ENCODE measurements around the gene PRMT3. TPM values are rescaled to one million over a fixed set of nuclear protein-coding genes. Genes with fewer than 3 reads are reported as not detected.
"Not testable (repeated sequence)": the region's sequence is repeated elsewhere in the genome, so short reads cannot be mapped to it uniquely, and the experiment has no call there.

Gene PRMT3
- total RNA-seq, 2 experiments from 2014 or later: 14.9 to 15.6 TPM

DNA sequence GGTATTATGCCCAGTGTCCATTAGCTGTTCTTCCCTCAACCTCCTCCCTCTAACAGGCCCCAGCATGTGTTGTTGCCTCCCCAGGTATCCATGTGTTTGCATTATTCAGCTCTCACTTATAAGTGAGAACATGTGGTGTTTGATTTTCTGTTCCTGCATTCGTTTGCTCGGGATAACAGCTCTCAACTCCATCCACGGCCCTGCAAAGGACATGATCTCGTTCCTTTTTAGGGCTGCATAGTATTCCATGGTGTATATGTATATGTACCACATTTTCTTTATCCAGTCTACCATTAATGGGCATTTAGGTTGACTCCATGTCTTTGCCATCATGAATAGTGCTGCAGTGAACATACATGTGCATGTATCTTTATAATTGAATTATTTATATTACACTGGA, 82.8 kb downstream of the PRMT3 start:
- no peak overlapping the region for H3K4me3 Mint-ChIP-seq
- no peaks in the 10 kb centered on the region for H3K27me3 Mint-ChIP-seq
- peaks cover 35% of the 10 kb centered on the region for H3K36me3 Mint-ChIP-seq (ENCODE audit: low read depth)
- H3K4me1 Mint-ChIP-seq: peaks cover 7% of the 10 kb centered on the region
- no peak for DNase-seq
- ChIA-PET CTCF (no interaction called here), POLR2A (no interaction called here)
- no peaks in the 10 kb centered on the region for H3K9me3 Mint-ChIP-seq
- H3K27ac Mint-ChIP-seq: no peak overlapping the region

DNA sequence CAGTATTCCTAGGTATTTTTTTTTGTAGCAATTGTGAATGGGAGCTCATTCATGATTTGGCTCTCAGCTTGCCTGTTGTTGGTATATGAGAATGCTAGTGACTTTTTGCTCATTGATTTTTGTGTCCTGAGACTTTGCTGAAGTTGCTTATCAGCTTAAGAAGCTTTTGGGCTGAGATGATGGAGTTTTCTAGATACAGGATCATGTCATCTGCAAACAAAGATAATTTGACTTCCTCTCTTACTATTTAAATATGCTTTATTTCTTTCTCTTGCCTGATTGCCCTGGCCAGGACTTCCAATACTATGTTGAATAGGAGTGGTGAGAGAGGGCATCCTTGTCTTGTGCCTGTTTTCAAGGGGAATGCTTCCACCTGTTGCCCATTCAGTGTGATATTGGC, 84.4 kb downstream of the PRMT3 start:
- CTCF ChIA-PET, H3K27me3 Mint-ChIP-seq, H3K27ac Mint-ChIP-seq, POLR2A ChIA-PET, DNase-seq, H3K9me3 Mint-ChIP-seq, H3K4me3 Mint-ChIP-seq, H3K4me1 Mint-ChIP-seq: not testable (repeated sequence)
- H3K36me3 Mint-ChIP-seq (ENCODE audit: low read depth): peaks cover 33% of the 10 kb centered on the region

DNA sequence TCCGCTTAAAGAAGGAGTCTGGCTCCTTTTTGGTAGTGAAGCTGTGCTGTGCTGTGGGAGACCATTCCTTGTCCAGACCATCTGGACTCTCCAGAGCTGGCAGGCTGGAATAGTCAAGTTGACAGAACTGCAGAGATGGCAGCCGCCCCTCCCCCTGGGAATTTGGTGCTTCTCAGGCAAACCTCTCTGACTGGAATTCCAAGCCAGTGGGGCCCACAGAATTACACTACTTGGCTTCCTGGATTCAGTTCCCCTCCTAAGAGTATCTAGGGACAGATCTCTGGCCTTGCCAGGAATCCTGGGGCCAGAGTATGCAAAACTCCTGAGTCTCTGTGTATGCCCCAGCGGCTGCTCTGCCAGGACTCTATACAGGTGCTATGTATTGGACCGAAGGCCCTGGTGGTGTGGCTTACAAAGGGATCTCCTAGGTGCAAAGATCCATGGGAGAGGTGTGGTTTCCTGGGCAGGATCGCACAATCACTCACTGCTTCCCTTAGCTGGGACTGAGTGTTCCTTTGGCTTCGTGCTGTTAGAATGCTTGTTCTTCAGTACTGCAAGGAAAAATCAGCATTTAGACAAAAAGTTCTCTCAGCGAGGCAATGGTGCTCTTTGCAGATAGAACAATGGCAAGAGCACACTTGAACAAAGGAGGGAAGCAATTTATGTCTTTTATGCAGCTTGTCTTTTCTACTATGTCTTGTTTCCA, 86.8 kb downstream of the PRMT3 start:
- H3K9me3 Mint-ChIP-seq: no peaks in the 10 kb centered on the region
- H3K27me3 Mint-ChIP-seq: no peaks in the 10 kb centered on the region
- no peak overlapping the region for H3K27ac Mint-ChIP-seq
- H3K36me3 Mint-ChIP-seq (ENCODE audit: low read depth): peaks cover 31% of the 10 kb centered on the region
- no peak for DNase-seq
- H3K4me3 Mint-ChIP-seq: no peak overlapping the region
- peaks cover 18% of the 10 kb centered on the region for H3K4me1 Mint-ChIP-seq
- ChIA-PET POLR2A (no interaction called here), CTCF (no interaction called here)

DNA sequence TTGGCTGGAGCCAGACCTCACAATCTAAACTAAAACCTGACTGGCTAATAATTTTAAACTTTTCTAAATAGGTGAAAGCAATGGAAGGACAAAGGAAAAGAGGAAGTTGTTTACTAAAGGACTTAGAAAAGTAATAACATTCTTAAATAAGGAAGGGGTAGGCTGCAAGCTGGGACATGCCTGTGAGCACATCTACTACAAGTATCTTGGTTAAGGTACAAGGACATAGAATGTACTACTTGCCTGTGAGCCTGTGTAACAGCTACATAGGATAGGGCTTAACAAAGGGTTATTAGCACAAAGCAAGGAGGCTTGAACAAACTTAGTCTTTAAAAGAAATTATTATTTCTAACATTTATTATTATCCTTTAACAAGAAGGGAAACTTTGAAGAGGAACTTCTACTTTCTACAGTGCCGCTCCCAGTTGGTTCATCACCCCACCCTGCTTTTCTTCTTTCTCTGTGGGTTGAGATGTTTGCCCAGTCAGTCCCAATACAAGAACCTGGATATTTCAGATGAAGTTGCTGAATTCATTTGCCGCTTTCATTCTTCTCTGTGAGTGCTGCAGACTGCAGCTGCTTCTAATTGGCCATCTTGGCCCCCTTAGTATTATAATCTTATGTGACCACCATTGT, 87.5 kb downstream of the PRMT3 start:
- H3K36me3 Mint-ChIP-seq (ENCODE audit: low read depth): peaks cover 38% of the 10 kb centered on the region
- H3K4me3 Mint-ChIP-seq: no peak overlapping the region
- H3K27me3 Mint-ChIP-seq: no peaks in the 10 kb centered on the region
- H3K9me3 Mint-ChIP-seq: no peaks in the 10 kb centered on the region
- CTCF ChIA-PET: no interaction called here
- H3K4me1 Mint-ChIP-seq: peaks cover 18% of the 10 kb centered on the region
- POLR2A ChIA-PET: no interaction called here
- DNase-seq: no peak
- H3K27ac Mint-ChIP-seq: no peak overlapping the region

DNA sequence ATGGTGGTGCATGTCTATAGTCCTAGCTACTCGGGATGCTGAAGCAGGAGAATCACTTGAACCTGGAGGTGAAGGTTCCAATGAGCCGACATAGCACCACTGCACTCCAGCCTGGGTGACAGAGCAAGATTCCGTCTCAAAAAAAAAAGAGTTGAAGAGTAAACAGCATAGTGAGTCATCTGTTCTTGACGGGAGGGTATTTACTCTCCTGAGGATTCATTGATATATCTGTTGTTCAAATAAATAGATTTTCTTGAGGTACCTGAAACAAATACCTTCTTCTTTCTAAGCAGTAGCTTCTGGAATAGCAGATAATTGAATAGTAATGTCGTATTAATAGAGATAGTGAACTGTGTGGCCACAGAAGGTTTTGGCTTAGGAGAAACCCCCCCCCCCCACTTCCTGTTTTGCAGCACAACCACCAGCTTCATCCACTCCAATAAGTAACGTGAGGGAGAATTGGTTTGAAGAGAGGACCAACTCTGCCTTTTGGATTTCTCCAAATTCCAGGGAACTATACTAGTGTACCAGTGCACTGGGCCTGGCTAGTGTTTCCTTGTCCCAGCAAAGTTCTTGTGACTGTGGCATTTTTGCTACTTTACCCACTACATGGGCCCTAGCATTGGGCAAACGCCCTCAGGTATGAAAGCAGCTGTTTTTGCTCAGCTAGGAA, 90.0 kb downstream of the PRMT3 start:
- H3K27me3 Mint-ChIP-seq: no peaks in the 10 kb centered on the region
- no peak overlapping the region for H3K4me3 Mint-ChIP-seq
- CTCF ChIA-PET: no interaction called here
- H3K9me3 Mint-ChIP-seq: no peaks in the 10 kb centered on the region
- POLR2A ChIA-PET: no interaction called here
- H3K4me1 Mint-ChIP-seq: peaks cover 18% of the 10 kb centered on the region
- no peak for DNase-seq
- H3K36me3 Mint-ChIP-seq (ENCODE audit: low read depth): peaks cover 22% of the 10 kb centered on the region
- H3K27ac Mint-ChIP-seq: no peak overlapping the region

GRCh38 chr11:20479513-20479912, 92.0 kb downstream of the PRMT3 start:
- no peak for DNase-seq
- H3K27me3 Mint-ChIP-seq: no peaks in the 10 kb centered on the region
- POLR2A ChIA-PET: no interaction called here
- no peak overlapping the region for H3K4me3 Mint-ChIP-seq
- H3K36me3 Mint-ChIP-seq (ENCODE audit: low read depth): peaks cover 21% of the 10 kb centered on the region
- CTCF ChIA-PET: no interaction called here
- no peaks in the 10 kb centered on the region for H3K9me3 Mint-ChIP-seq
- no peak overlapping the region for H3K27ac Mint-ChIP-seq
- H3K4me1 Mint-ChIP-seq: peaks cover 15% of the 10 kb centered on the region

DNA sequence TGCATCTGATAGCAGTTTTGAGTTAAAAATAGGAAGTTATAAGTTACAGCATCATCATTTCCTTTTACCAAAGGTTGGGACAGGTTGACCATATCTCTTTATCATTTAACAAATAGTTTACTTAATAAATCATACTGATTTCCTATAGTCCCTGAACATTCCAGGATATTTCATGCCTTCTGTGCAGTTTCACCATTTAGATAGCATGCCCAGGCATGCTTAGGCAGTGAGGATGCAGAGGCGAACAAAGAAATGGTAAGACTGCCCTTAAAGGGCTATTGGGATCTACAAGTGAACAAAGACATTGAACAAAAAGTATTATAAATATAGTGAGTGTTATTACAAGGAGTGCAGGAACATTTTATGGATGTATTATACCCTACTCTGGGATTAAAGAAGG, 96.4 kb downstream of the PRMT3 start:
- H3K27me3 Mint-ChIP-seq: no peaks in the 10 kb centered on the region
- DNase-seq: no peak
- ChIA-PET CTCF (no interaction called here), POLR2A (no interaction called here)
- no peaks in the 10 kb centered on the region for H3K4me1 Mint-ChIP-seq
- no peak overlapping the region for H3K27ac Mint-ChIP-seq
- H3K9me3 Mint-ChIP-seq: no peaks in the 10 kb centered on the region
- no peak overlapping the region for H3K4me3 Mint-ChIP-seq
- peaks cover 16% of the 10 kb centered on the region for H3K36me3 Mint-ChIP-seq (ENCODE audit: low read depth)

DNA sequence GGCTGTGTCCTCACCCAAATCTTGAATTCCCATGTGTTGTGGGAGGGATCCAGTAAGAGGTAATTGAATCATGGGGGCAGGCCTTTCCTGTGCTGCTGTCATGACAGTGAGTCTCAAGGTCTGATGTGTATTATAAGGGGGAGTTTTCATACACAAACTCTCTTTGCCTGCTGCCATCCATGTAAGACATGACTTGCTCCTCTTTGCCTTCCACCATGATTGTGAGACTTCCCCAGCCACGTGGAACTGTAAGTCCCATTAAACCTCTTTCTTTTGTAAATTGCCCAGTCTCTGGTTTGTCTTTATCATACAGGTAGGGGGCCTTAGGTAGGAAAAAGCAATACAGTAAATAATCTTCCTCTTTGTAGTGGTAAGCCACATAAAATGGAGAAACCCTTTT, 96.9 kb downstream of the PRMT3 start:
- H3K27me3 Mint-ChIP-seq, H3K27ac Mint-ChIP-seq, DNase-seq, H3K4me1 Mint-ChIP-seq, H3K4me3 Mint-ChIP-seq, H3K9me3 Mint-ChIP-seq, POLR2A ChIA-PET, CTCF ChIA-PET: not testable (repeated sequence)
- peaks cover 16% of the 10 kb centered on the region for H3K36me3 Mint-ChIP-seq (ENCODE audit: low read depth)

- Mint-ChIP-seq H3K27ac (no peak overlapping the region), H3K27me3 (no peaks in the 10 kb centered on the region), H3K9me3 (no peaks in the 10 kb centered on the region), H3K4me3 (no peak overlapping the region), H3K36me3 (ENCODE audit: low read depth) (peaks cover 2% of the 10 kb centered on the region), H3K4me1 (no peaks in the 10 kb centered on the region)
- ChIA-PET POLR2A (no interaction called here), CTCF (no interaction called here)
- no peak for DNase-seq
These were observed 100.8 kb downstream of the PRMT3 start for GRCh38 chr11:20488352-20488751.

DNA sequence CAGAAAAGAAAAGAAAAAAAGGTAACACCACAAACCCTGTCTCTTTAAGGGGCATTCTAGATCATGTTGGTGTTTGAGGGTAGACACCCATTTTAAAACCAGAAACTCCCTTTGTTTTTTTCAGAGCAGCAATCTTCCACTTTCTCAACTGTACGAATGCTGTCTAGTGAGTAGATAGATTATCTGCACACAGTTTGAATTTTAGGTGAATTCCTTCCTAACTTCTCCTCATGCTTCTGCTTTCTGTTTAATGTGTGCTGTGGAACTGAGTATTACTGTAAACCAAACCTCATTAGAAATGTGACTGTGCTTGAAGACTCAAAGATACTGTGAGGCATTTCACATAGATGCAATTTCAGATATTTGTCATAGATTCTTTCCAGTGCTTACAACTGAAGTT, 102.4 kb downstream of the PRMT3 start:
- no peaks in the 10 kb centered on the region for H3K4me1 Mint-ChIP-seq
- no peaks in the 10 kb centered on the region for H3K9me3 Mint-ChIP-seq
- no peak for DNase-seq
- ChIA-PET CTCF (no interaction called here), POLR2A (no interaction called here)
- H3K4me3 Mint-ChIP-seq: no peak overlapping the region
- no peak overlapping the region for H3K27ac Mint-ChIP-seq
- no peaks in the 10 kb centered on the region for H3K27me3 Mint-ChIP-seq
- H3K36me3 Mint-ChIP-seq (ENCODE audit: low read depth): peaks cover 7% of the 10 kb centered on the region

DNA sequence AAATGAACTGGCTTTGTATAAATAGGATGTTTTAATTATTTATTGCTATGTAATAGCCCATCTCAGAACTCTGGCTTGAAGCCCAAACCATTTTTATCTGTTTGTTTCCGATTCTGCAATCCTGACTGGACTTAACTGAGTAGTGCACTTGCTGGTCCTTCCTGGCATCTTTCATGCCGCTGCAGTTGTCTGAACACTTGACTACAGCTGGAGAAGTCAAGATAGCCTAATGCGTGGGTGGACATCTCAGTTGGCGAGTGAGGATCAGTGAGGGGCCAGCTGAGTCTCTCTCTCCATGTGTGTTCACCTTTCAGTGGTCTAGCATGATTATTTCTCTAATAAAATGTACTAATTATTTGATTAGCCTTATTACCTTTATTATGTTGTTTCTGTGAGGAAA, 105.8 kb downstream of the PRMT3 start:
- no peaks in the 10 kb centered on the region for H3K9me3 Mint-ChIP-seq
- no peak overlapping the region for H3K4me3 Mint-ChIP-seq
- peaks cover 19% of the 10 kb centered on the region for H3K36me3 Mint-ChIP-seq (ENCODE audit: low read depth)
- CTCF ChIA-PET: no interaction called here
- no peak for DNase-seq
- H3K27me3 Mint-ChIP-seq: no peaks in the 10 kb centered on the region
- H3K4me1 Mint-ChIP-seq: no peaks in the 10 kb centered on the region
- POLR2A ChIA-PET: no interaction called here
- H3K27ac Mint-ChIP-seq: no peak overlapping the region

DNA sequence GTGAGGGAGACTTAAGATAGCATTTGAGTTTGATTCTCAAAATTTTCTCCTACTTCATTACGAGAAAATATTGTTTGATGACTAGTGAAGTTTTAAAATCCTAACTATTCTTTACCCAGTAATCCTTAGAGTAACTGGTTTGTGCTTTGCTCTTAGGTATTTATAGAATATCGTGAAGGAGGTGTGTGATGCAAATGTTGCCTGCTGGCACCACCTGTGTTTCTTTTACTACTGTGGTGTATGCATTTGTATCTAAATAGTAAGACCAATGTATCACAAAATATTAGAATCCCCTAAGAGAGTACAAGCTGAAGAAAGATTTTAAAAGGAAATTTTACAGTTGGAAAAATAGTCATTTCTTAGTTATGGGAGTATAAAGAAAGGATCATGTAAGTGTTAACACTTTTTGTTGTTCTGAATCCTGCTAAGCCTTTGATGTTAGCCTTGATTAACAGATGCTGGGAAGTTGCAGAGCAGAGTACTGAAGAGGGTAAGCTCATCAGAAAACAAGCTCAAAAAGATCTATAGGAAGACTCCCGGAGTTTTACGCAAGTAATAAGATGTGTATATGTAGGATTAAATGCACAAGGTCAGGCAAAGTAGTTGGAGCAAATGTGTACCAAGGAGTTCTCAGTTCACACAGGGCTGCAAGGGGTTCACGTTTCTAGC, 109.7 kb downstream of the PRMT3 start:
- Mint-ChIP-seq H3K36me3 (ENCODE audit: low read depth) (peaks cover 26% of the 10 kb centered on the region), H3K4me3 (no peak overlapping the region), H3K27me3 (no peaks in the 10 kb centered on the region), H3K9me3 (no peaks in the 10 kb centered on the region), H3K27ac (no peak overlapping the region), H3K4me1 (peaks cover 6% of the 10 kb centered on the region)
- DNase-seq: no peak
- CTCF ChIA-PET: no interaction called here
- POLR2A ChIA-PET: interaction anchor here (1.6 kb wide), 1 partner anchor 14 kb away, joined by 4 read pairs; no protein-coding TSS in a partner anchor

- no peak for DNase-seq
- Mint-ChIP-seq H3K9me3 (no peaks in the 10 kb centered on the region), H3K36me3 (ENCODE audit: low read depth) (peaks cover 22% of the 10 kb centered on the region), H3K4me3 (no peak overlapping the region), H3K27me3 (no peaks in the 10 kb centered on the region), H3K4me1 (peaks cover 6% of the 10 kb centered on the region), H3K27ac (no peak overlapping the region)
- POLR2A ChIA-PET: no interaction called here
- CTCF ChIA-PET: interaction anchor here (1.1 kb wide), 1 partner anchor 9 kb away, joined by 3 read pairs; no protein-coding TSS in a partner anchor
These were observed 113.7 kb downstream of the PRMT3 start for GRCh38 chr11:20501252-20501651.
